Dedifferentiated amniotic fluid mesenchymal stem cell (primary cell): Measurements from ENCODE around the gene MORN5.
A peak's percentile ranks its signal among the peaks of the same experiment; 100 is the strongest.

Experiments
- DNase-seq: peaks from one replicate; pipeline ENCODE4 v3.0.0-alpha.2; 2016; ENCODE audit errors: extremely low spot score

Gene MORN5

DNA sequence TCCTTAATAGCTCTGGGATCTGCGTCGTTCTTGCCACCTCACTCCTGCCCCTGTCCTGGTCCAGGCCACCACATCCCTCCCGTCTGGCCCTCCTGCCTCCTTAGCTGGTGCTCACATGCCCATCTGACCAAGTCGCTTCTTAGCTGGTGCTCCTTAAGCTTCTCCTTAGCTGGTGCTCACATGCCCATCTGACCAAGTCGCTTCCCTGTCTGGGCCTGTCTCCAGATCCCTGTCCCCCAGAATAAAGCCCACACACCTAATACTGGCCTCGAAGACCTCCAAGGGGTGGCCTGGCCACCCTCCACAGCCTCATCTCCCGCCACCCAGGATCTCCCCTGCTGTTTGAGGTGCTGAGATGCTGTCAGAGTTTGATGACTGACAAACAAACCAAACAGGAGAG is 35.2 kb upstream of the MORN5 start:
- no peak for DNase-seq

DNA sequence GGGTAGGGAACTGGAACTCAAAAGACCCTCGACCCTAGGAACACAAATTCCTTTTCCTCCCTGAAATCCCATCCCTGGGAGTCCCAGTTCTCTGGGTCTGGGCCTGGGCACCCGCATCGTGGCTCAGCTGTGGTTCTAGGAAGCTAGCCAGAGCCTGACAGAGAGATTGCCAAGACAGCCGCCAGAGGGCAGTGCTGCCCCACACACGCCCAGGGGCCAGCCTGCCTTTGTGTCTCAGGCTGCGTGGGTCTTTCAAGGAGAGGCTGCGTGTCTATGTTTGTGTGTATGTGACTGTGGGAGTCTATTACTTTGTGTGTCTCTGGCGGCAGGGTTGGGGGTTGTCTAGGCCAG is 34.6 kb upstream of the MORN5 start:
- DNase-seq = peak; percentile 67

DNA sequence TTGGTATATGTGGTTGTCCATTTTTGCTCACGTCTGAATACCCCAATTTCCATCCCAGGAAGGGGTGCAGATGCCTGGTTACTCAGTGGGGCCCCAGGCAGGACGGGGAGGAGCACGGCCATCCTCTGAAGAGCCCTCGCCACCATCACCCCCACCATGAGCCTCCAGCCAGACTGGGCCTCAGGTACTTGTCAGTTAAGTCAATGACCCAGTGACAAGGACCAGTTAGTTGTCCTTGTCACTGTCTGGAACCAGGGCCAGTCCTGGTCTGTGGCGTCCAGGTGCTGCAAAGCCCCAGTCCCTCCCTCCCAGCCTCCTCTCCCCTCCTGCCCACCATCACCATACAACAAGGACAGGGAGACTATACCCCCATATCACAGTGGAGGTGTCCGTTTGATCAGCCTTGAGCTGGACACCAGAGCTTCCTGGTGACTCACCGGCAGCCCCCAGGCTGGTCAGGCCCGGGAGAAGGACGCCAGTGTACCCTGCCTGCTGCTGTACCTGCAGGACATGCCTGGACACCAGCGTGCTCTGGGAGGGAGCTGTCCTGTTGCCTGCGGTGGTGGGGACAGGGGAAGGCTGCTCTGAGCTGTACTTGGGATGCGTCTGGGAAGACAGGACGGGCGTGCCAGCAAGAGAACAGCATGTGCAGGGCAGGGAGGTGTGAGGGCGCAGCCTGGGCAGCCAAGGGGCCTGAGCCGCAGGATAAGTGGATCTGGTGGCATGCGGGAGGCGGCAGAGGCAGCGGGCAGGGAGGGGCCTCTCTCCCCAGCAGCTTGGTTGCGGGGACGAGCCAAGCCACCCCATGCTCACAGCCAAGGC is 34.0 kb upstream of the MORN5 start:
- no peak for DNase-seq

GRCh38 chr9:122126331-122127261 is 33.1 kb upstream of the MORN5 start:
- no peak for DNase-seq

DNA sequence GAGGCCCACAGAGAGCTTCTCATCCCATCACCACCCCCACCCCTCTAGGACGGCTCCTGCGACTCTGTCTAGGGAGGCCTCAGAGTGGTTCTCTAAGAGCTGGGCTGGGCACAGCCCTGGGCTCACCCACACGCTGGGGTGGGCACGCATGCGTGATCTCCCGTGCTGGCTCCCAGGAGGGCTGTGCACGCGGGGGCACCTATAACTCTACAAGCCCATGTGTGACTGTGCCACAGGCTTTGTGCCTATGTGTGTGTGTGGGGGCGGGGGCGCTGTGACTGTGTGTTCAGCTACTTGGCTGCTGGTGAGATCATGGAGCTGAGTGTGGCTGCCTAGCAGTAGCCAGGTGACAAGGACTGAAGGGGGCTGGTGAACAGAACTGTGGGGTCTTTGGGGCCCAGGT is 32.3 kb upstream of the MORN5 start:
- no peak for DNase-seq

- no peak for DNase-seq
Observed at GRCh38 chr9:122128007-122128968, 31.4 kb upstream of the MORN5 start.

- no peak for DNase-seq
Observed at GRCh38 chr9:122128969-122129343, 30.8 kb upstream of the MORN5 start.

GRCh38 chr9:122129969-122130368 is 29.7 kb upstream of the MORN5 start:
- no peak for DNase-seq

- no peak for DNase-seq
Observed at GRCh38 chr9:122130837-122131236, 28.9 kb upstream of the MORN5 start.

DNA sequence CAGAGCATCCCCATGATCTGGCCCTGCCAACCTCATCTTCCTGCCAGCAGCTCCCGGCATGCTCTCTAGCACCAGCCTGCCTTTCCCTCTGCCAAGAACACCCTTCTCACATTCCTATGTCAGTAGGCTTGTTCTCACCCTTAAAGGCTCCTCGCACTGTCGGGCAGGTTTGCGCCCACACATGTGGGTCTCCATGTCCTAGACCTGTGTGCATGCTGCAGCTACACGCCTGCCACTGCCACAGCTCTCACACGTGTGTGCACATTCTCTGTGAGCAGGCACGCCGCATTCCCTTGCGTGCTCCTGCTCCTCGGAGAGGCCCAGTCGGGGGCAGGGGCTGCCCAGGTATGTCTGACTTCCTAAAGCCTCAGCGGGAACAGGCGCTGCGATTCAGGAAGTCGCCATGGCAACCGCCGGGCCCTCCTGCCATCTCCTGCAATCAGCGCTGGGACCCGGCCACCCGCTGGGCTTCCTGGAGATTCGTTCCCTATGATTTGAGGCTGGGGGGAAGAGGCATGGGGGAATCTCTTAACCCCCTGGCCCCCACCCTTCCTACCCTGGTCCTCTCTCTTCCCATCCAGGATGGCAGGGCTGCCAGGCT is 28.2 kb upstream of the MORN5 start:
- DNase-seq = no peak

DNA sequence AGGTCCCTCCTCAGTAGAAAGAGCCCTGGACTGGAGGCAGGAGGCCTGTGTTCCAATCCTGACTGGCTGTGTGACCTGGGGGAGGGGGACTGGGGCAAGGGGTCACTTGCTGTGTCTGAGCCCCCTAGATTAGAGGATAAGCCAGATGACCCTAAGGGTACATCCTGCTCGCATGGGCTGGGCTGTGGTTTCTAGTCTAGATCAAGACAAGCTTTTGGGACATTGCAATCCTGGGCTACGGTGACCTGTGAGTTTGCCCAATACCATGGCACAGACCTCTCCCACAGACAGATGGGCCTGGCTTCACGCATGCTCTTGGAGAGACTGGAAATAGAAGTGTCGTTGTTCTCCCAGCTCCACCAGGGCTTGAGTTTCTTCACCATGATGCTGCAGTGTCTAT is 27.2 kb upstream of the MORN5 start:
- DNase-seq = no peak

GRCh38 chr9:122133263-122133983 is 26.3 kb upstream of the MORN5 start:
- DNase-seq = no peak

DNA sequence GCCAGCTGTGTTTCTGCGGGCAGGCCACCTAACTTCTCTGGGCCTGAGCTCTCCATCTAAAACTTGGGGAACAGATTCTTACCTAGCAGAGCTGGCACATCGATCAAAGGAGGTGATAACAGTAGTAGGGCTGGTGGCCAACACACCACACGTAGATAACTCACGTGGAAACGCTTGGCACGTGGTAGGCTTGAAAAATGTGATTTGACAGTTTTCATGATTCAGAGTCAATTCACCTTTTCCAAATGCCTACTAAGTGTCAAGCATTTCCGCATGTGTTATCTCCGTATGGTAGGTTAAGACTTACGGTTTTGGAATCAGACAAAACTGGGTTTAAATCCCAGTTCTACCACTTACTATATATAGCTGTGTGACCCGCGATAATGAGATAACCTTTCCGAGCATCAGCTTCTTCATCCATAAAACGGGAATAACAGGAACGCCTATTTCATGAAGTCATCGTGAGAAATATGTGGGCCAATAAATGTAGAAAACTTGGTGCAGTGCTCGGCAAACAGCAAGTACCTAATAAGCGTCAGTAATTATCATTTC is 25.6 kb upstream of the MORN5 start:
- no peak for DNase-seq

DNA sequence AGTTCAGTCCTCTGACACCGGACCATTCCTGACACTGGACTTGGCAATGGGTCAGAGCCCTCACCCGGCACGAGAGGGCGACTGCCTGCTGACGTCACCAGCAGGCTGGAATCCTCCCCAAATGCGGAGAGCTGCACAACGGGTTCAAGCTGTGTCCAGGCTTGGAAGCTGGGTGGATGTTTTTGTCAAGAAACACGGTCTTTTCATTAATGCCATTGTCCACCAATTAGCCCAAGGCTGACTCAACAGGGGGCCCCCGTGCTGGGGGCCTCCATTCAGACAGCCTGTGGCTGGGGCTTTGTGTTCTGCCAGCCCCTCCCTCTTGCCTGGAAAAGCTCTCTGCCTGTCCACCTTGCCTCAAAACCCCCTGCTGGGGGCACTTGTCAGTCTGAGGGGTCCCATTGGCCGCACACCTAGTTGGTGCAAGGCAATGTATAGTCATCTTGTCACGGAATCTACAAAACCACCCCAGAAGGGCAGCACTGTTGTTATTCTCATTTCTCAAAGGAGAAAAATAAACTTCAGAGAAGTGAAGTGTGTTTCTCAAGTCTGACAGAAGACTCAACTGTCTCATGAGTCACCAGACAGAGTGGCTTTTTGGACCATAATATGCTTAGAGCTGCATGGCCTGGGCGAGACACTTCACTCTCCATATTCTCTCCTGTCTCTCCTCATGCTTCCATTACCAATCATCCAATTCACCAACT is 24.7 kb upstream of the MORN5 start:
- no peak for DNase-seq

- no peak for DNase-seq
Observed at GRCh38 chr9:122135529-122135859, 24.2 kb upstream of the MORN5 start.

DNA sequence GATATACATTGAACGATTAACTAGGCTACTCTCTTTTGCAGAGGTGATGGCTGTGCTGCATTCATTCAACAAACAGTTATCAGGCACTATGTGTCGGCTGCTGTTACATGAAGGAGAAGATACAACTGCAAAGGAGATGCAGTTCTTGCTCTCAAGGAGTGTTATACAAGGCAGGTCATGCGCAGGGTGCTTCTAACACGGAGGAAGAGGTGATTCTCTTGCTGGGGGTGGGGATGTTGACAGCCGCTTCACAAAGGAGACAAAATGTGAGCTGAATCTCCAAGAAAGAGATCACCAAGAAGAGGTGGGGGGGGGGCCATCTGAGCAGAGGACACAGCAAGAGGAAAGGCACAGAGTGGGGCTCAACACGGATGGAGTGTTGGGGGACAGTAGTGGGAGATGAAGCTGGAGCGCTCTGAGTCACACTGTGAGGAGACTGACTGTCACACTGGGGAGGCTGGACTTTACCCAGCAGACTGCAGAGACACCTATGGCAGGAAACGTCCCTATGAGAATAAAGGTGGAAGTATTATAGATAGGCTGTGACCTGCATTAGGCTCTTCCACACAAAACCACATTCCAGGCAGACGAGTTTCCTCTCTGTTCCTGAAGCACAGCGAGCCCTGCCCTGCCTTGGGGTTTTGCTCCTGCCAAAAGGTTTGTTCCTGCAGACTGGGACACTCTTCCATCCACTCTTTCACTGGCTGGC is 21.0 kb upstream of the MORN5 start:
- DNase-seq = no peak

GRCh38 chr9:122140368-122141193 is 19.1 kb upstream of the MORN5 start:
- no peak for DNase-seq

GRCh38 chr9:122141671-122142070 is 18.0 kb upstream of the MORN5 start:
- DNase-seq = no peak
